HT-29 (cell line): ENCODE measurements around the gene SOX1. TPM values are rescaled to one million over a fixed set of nuclear protein-coding genes. Genes with fewer than 3 reads are reported as not detected.

ENCODE experiments used
- small RNA-seq: library from RNA; depleted of rRNA; stranded (forward); fragments of <200 nt; gene quantifications from one replicate; pipeline ENCODE3, GENCODE V24; 2014
- total RNA-seq: library from RNA; depleted of rRNA; stranded (reverse); fragments of >200 nt; shearing (Covaris generic); gene quantifications from 2 replicates; pipeline ENCODE4 v1.2.3, GENCODE V29; 2014

The SOX1 gene
- total RNA-seq, 1 experiment from 2014 or later: not detected

Small RNA genes within 50 kb of the gene (small RNA-seq; reads per million reads assigned to genes)
- not detected for gene RF00287
